Measurements from ENCODE around the gene PRRC2B. TPM values are rescaled to one million over a fixed set of nuclear protein-coding genes. Genes with fewer than 3 reads are reported as not detected.
A peak's percentile ranks its signal among the peaks of the same experiment; 100 is the strongest.

The PRRC2B gene
- total RNA-seq, 4 donors from 2014 or later = 102 to 198 (median 108) TPM

DNA sequence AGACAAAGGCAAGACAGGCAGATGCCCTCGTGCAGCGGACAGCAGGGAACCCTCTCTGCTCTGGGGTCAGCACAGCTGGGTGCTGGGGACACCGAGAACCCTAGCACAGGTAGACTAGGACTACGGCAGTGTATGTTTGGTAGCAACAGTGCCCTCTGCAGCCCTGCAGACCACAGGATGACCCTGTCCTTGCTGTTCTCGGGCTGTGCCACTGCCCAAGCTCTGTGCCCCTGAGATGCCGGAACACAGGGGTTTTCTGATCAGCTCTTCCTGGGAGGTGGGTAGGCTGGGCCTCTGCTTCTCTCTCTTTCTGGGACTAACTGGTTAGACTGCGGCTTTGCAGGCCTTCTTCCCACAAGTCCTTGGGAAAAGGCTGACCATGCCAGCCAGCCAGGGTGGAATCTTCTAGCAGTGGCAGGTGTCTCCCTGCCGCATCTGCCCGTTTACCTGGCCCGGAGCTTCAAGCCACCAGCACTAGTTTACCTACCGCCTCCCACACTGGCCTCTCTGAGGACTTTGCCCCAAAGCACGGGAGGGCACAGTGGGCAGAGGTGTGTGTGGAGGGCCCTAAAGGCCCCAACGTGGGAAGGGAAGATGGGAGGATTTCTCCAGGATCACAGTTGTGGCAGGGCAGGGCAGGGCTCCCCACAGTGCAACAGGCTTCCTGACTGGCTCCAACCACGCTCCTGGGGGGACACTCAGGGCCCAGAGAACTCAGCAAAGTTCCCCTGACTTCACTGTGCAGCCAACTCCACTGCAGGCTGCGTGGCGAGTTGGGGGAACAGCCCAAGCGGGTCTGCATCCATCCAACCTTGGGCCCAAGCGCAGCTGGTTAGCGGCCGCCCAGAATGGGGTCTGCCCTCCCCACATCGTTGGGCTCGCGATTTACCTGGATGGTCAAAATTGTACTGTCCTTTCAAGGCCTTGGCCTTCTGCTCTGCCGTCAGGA is 136.0 kb downstream of the PRRC2B start:
- H3K4me3 ChIP-seq = peak overlapping the region; percentile 92 to 99
- no peaks in the 10 kb centered on the region for H3K9me3 ChIP-seq
- no peak for TF ChIP-seq CTCF (IDR thresholded peaks at IDR 0.05)
- TF ChIP-seq POLR2AphosphoS5 (IDR thresholded peaks at IDR 0.05) = no peak
- no peak for TF ChIP-seq POLR2A (IDR thresholded peaks at IDR 0.05)
- no peak for TF ChIP-seq EP300 (IDR thresholded peaks at IDR 0.05)
- ATAC-seq = no peak
- peaks cover 0 to 52% of the 10 kb centered on the region in 2 donors for H3K36me3 ChIP-seq
- no peaks in the 10 kb centered on the region for H3K27me3 ChIP-seq
- H3K4me1 ChIP-seq = peaks cover 0 to 21% (median 12%) of the 10 kb centered on the region in 3 donors
- 43% methylated on average over 1 of the region's 24 CpGs; no CpG with 5 or more reads in 1 of the 2 donors for WGBS, 2 donors (ENCODE audit: low coverage in 1 of 2)
- peak overlapping the region in 3 of 4 donors; percentile 87 to 89 (median 87) for H3K27ac ChIP-seq

- no peak for TF ChIP-seq POLR2AphosphoS5 (IDR thresholded peaks at IDR 0.05)
- peak in 3 of 4 experiments; percentile 5 to 39 (median 30) for TF ChIP-seq CTCF (IDR thresholded peaks at IDR 0.05)
- TF ChIP-seq POLR2A (IDR thresholded peaks at IDR 0.05) = no peak
- TF ChIP-seq EP300 (IDR thresholded peaks at IDR 0.05) = no peak
- Histone ChIP-seq H3K27ac (peak overlapping the region; percentile 57 to 89 (median 87)), H3K4me3 (peak overlapping the region; percentile 92 to 99), H3K27me3 (no peaks in the 10 kb centered on the region), H3K36me3 (peaks cover 0 to 45% of the 10 kb centered on the region in 2 donors), H3K4me1 (peaks cover 0 to 21% (median 12%) of the 10 kb centered on the region in 3 donors), H3K9me3 (no peaks in the 10 kb centered on the region)
- ATAC-seq = peak; percentile 25
- WGBS, 2 donors (ENCODE audit: low coverage in 1 of 2) = 0% methylated on average over 2 of the region's 29 CpGs; no CpG with 5 or more reads in 1 of the 2 donors
These were observed 136.6 kb downstream of the PRRC2B start for GRCh38 chr9:131530546-131530919.

DNA sequence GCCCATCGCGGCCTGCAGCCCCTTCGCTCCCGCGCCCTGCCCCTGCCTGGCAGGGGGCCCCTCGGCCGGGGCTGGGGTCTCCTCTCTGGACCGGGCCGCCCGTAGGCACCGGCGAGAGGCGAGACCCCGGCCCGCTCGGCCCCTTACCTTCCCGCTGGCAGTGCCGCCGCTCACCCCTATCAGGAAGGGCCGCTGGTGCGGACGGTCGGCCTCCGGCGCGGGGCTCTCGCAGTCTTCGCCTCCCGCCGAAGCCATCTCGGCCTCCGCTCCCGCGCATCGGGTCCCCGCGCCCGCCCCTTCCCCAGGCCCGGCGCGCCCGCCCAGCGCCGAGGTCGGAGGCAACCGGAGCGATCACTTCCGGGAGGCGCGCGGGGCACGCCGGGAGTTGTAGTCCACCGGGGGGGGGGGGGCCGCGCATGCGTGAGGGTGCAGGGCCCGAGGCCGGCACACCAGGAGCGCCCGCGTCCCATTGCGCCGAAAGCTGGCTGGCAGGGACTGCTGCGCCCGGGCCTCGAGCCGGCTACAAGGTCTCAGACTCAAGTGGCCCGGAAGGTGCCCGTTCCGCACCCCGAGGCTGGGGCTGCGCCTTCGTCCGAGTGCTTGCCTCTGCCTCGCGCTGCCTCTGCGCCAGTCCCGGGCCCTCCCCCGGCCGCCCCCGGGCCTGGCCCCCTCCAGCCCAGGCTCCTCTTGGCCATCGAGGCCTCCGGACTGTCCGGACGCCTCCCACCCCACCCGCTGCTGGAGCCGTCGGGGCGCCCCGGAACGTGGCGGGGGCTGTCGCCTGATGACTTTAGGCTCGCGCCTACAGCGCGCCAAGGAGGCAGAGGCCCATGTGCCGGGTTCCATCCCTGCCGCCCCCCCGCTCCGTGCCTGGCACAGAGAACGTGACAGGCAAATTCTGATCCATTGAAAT is 137.3 kb downstream of the PRRC2B start, which contains the start of gene UCK1:
UCK1 (minus strand) TSS at position 344 of the 913 bp plus-strand sequence; CDS start at position 255, 89 bp downstream.
- Histone ChIP-seq H3K4me3 (peak within 1 kb of the TSS; percentile 92 to 99), H3K36me3 (peaks cover 0 to 39% of the 10 kb centered on the region in 2 donors), H3K4me1 (peaks cover 0 to 21% (median 12%) of the 10 kb centered on the region in 3 donors), H3K27me3 (no peaks in the 10 kb centered on the region), H3K27ac (peak within 1 kb of the TSS; percentile 57 to 89 (median 87)), H3K9me3 (no peaks in the 10 kb centered on the region)
- TF ChIP-seq POLR2AphosphoS5 (IDR thresholded peaks at IDR 0.05) = peak; percentile 55
- TF ChIP-seq CTCF (IDR thresholded peaks at IDR 0.05) = peak in 1 of 4 experiments; percentile 31
- no peak for TF ChIP-seq EP300 (IDR thresholded peaks at IDR 0.05)
- TF ChIP-seq POLR2A (IDR thresholded peaks at IDR 0.05) = peak; percentile 74 to 76
- WGBS, 2 donors (ENCODE audit: low coverage in 1 of 2) = no CpG with 5 or more reads among the region's 103 CpGs
- ATAC-seq = peak; percentile 97

DNA sequence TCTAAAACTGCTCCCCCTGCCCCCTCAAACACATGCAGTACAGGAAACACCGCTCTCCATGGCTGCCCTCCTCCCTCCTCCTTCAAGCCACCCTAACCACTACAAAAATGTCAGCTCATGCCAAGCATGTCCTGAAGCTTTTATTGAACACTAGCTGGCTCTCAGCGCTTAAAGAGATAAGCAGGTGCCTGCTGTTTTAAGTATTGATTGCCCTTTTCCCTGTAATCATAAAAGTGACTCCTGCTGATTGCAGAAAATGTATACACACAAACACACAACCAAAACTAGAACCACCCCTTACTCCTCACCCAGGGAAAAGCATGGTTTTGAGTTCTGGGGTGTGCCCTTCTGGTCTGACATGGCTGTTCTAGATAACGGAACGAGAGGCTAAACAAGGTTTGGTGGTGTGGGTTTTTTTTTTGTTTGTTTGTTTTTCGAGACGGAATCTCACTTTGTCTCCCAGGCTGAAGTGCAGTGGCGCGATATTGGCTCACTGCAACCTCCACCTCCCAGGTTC is 140.9 kb downstream of the PRRC2B start:
- no peaks in the 10 kb centered on the region for H3K9me3 ChIP-seq
- H3K4me1 ChIP-seq = peaks cover 0 to 14% (median 10%) of the 10 kb centered on the region in 3 donors
- no peak overlapping the region for H3K4me3 ChIP-seq
- no peak overlapping the region for H3K27ac ChIP-seq
- WGBS, 2 donors (ENCODE audit: low coverage in 1 of 2) = 37 to 57% methylated on average over 5 to 7 of the region's 8 CpGs
- TF ChIP-seq POLR2A (IDR thresholded peaks at IDR 0.05) = no peak
- no peak for TF ChIP-seq EP300 (IDR thresholded peaks at IDR 0.05)
- no peak for TF ChIP-seq CTCF (IDR thresholded peaks at IDR 0.05)
- no peak for TF ChIP-seq POLR2AphosphoS5 (IDR thresholded peaks at IDR 0.05)
- H3K27me3 ChIP-seq = no peaks in the 10 kb centered on the region
- H3K36me3 ChIP-seq = peaks cover 0 to 3% of the 10 kb centered on the region in 2 donors
- no peak for ATAC-seq
